AG04450 (cell line): ENCODE data around the gene KCNMA1. TPM values are rescaled to one million over a fixed set of nuclear protein-coding genes. Genes with fewer than 3 reads are reported as not detected.

Source experiments
- CTCF ChIA-PET: fragments of 300-600, 350-600 bp; formaldehyde crosslinking; extraction: SDS; loops from one replicate; lab custom pipeline; 2022; ENCODE audit warnings: antibody characterized with exemption, inconsistent platforms; lab: Charles Lee
- POLR2A ChIA-PET: fragments of 350-600 bp; formaldehyde crosslinking; extraction: SDS; loops from one replicate; lab custom pipeline; 2021; ENCODE audit warnings: antibody characterized with exemption, inconsistent platforms; lab: Yijun Ruan, JAX
- DNase-seq: peaks from one replicate; pipeline ENCODE4 v3.0.0-alpha.2; 2011; ENCODE audit warnings: low read depth, low spot score
- H3K27ac ChIP-seq: one replicate; pipeline ENCODE4 v1.5.1; 2012; ENCODE audit warnings: low read depth, low read length, control low read depth
- H3K27me3 ChIP-seq: one replicate; pipeline ENCODE4 v1.6.0; 2012; ENCODE audit warnings: low read length; ENCODE audit not compliant: control insufficient read depth, insufficient read depth
- H3K4me3 ChIP-seq: 2 replicates; pipeline ENCODE4 v1.5.1; 2011; ENCODE audit warnings: mild to moderate bottlenecking, low read depth, low read length, control low read depth
- H3K9me3 ChIP-seq: 2 replicates; pipeline ENCODE4 v1.5.1; 2012; ENCODE audit warnings: low read length; ENCODE audit not compliant: control insufficient read depth, insufficient read depth
- CTCF ChIP-seq: IDR thresholded peaks from 2 replicates; pipeline ENCODE4 v1.5.1; 2011; ENCODE audit warnings: low read depth, low read length, control low read depth, inconsistent platforms
- polyA plus RNA-seq: library from polyadenylated mRNA; depleted of rRNA; stranded (reverse); fragments of >200 nt; gene quantifications from 2 replicates; pipeline ENCODE4 v1.2.3, GENCODE V29; 2011

Gene KCNMA1
- polyA plus RNA-seq, 1 experiment, result 58.8 TPM

GRCh38 chr10:77328272-77328816, 309.3 kb downstream of the KCNMA1 start:
- Histone ChIP-seq H3K27ac (no peak overlapping the region), H3K9me3 (no peaks in the 10 kb centered on the region), H3K4me3 (no peak overlapping the region), H3K27me3 (no peaks in the 10 kb centered on the region)
- no peak for DNase-seq
- ChIA-PET POLR2A (no interaction called here), CTCF (no interaction called here)
- no peak for TF ChIP-seq CTCF

GRCh38 chr10:77325233-77325537, 312.4 kb downstream of the KCNMA1 start:
- Histone ChIP-seq H3K4me3 (no peak overlapping the region), H3K27ac (no peak overlapping the region), H3K27me3 (no peaks in the 10 kb centered on the region), H3K9me3 (no peaks in the 10 kb centered on the region)
- ChIA-PET POLR2A (interaction anchor here (1.1 kb wide), 1 partner anchor 32 kb away, joined by 3 read pairs; no protein-coding TSS in a partner anchor), CTCF (interaction anchor here (0.5 to 1.0 kb wide), 3 partner anchors 151 to 316 kb away, joined by 3 read pairs; no protein-coding TSS in a partner anchor)
- DNase-seq, result no peak
- TF ChIP-seq CTCF, result no peak

- Histone ChIP-seq H3K9me3 (no peaks in the 10 kb centered on the region), H3K4me3 (no peak overlapping the region), H3K27me3 (no peaks in the 10 kb centered on the region), H3K27ac (no peak overlapping the region)
- ChIA-PET CTCF (interaction anchor here (1.5 kb wide), 1 partner anchor 71 kb away, joined by 3 read pairs; no protein-coding TSS in a partner anchor), POLR2A (interaction anchor here (1.2 to 1.6 kb wide), 5 partner anchors 20 to 202 kb away, joined by 3 to 8 read pairs (median 4); no protein-coding TSS in a partner anchor)
- no peak for TF ChIP-seq CTCF
- DNase-seq, result no peak
These were observed 315.8 kb downstream of the KCNMA1 start for GRCh38 chr10:77321838-77322237.

GRCh38 chr10:77320971-77321471, 316.6 kb downstream of the KCNMA1 start:
- Histone ChIP-seq H3K4me3 (no peak overlapping the region), H3K27ac (peak overlapping the region; percentile 72), H3K9me3 (no peaks in the 10 kb centered on the region), H3K27me3 (no peaks in the 10 kb centered on the region)
- POLR2A ChIA-PET, result interaction anchor here (0.6 to 1.6 kb wide), 13 partner anchors 15 to 203 kb away, joined by 3 to 9 read pairs (median 4); no protein-coding TSS in a partner anchor
- peak; percentile 93 for DNase-seq
- TF ChIP-seq CTCF, result no peak
- CTCF ChIA-PET, result interaction anchor here (0.5 to 1.5 kb wide), 3 partner anchors 70 to 390 kb away, joined by 3 to 13 read pairs (median 3); no protein-coding TSS in a partner anchor

GRCh38 chr10:77319557-77319956, 318.1 kb downstream of the KCNMA1 start:
- DNase-seq, result no peak
- ChIA-PET CTCF (interaction anchor here (1.0 to 1.5 kb wide), 2 partner anchors 154 to 392 kb away, joined by 3 read pairs; no protein-coding TSS in a partner anchor), POLR2A (no interaction called here)
- no peaks in the 10 kb centered on the region for H3K9me3 ChIP-seq
- no peak for TF ChIP-seq CTCF
- H3K27ac ChIP-seq, result no peak overlapping the region
- no peak overlapping the region for H3K4me3 ChIP-seq
- no peaks in the 10 kb centered on the region for H3K27me3 ChIP-seq
